PC-9 (cell line): Measurements from ENCODE around the gene C20orf144. TPM values are rescaled to one million over a fixed set of nuclear protein-coding genes. Genes with fewer than 3 reads are reported as not detected.

Experiments
- BruUV-seq: library from RNA; stranded (reverse); fragments of 400-500 nt; replicated peaks from 2 replicates; lab custom pipeline; 2021; lab: Mats Ljungman, UMichigan
- CTCF ChIA-PET: fragments of 300-600 bp; sonication (Branson Sonifier 250); formaldehyde crosslinking; loops from one replicate; lab custom pipeline; 2022; ENCODE audit warnings: antibody characterized with exemption; lab: Charles Lee
- POLR2A ChIA-PET: fragments of 300-600 bp; sonication (Branson Sonifier 250); formaldehyde crosslinking; loops from one replicate; lab custom pipeline; 2022; ENCODE audit warnings: antibody characterized with exemption; ENCODE audit not compliant: unreplicated experiment; lab: Charles Lee
- DNase-seq, 2 experiments: peaks; one replicate each; pipeline versions ENCODE4 v3.0.0 to v3.0.0-alpha.2; 2015 to 2022; ENCODE audit warnings: mixed read lengths in 1 of 2
- H2AFZ ChIP-seq: fragments of 200-600 bp; sonication (generic); 2 replicates; pipeline ENCODE4 v1.8.1; 2017; ENCODE audit warnings: antibody characterized with exemption
- H3F3A ChIP-seq: fragments of 200-600 bp; sonication (generic); 2 replicates; pipeline ENCODE4 v1.8.1; 2017; ENCODE audit warnings: antibody characterized with exemption, mild to moderate bottlenecking, low read depth; ENCODE audit not compliant: insufficient read depth
- H3K27ac ChIP-seq: fragments of 200-600 bp; sonication (generic); 2 replicates; pipeline ENCODE4 v1.6.1; 2016; ENCODE audit warnings: mixed run types
- H3K27me3 ChIP-seq: fragments of 200-600 bp; sonication (generic); 2 replicates; pipeline ENCODE4 v1.6.1; 2016; ENCODE audit warnings: low read depth, mixed run types; ENCODE audit not compliant: insufficient read depth
- H3K36me3 ChIP-seq: fragments of 200-600 bp; sonication (generic); 2 replicates; pipeline ENCODE4 v1.6.1; 2016; ENCODE audit warnings: low read depth, mixed run types
- H3K4me1 ChIP-seq: fragments of 200-600 bp; sonication (generic); replicated peaks from 2 replicates; pipeline ENCODE4 v1.6.1; 2016; ENCODE audit warnings: mixed run types; ENCODE audit not compliant: insufficient read depth
- H3K4me2 ChIP-seq: fragments of 200-600 bp; sonication (generic); 2 replicates; pipeline ENCODE4 v1.6.1; 2017; ENCODE audit warnings: mixed run types
- H3K4me3 ChIP-seq: fragments of 200-600 bp; sonication (generic); 2 replicates; pipeline ENCODE4 v1.6.1; 2016; ENCODE audit warnings: mixed run types
- H3K79me2 ChIP-seq: fragments of 200-600 bp; sonication (generic); 2 replicates; pipeline ENCODE4 v1.6.1; 2017; ENCODE audit warnings: low read depth, mixed run types
- H3K9me2 ChIP-seq: fragments of 200-600 bp; sonication (generic); 2 replicates; pipeline ENCODE4 v1.8.1; 2017; ENCODE audit warnings: mild to moderate bottlenecking; ENCODE audit not compliant: insufficient read depth
- H3K9me3 ChIP-seq: fragments of 200-600 bp; sonication (generic); 2 replicates; pipeline ENCODE4 v1.8.1; 2016; ENCODE audit warnings: low read depth; ENCODE audit not compliant: insufficient read depth
- H4K20me1 ChIP-seq: fragments of 200-600 bp; sonication (generic); 2 replicates; pipeline ENCODE4 v1.8.1; 2017; ENCODE audit not compliant: insufficient read depth
- EZH2 ChIP-seq: fragments of 200-600 bp; sonication (generic); IDR thresholded peaks from 2 replicates; pipeline ENCODE4 v1.8.0; 2017; ENCODE audit warnings: antibody characterized with exemption, low read depth
- intact Hi-C: fragments of 100-400 bp; cut with micrococcal nuclease; formaldehyde crosslinking; loops from one replicate; pipeline ENCODE4 v1.10.0; 2022; ENCODE audit not compliant: unreplicated experiment
- total RNA-seq: library from RNA; stranded (reverse); gene quantifications from 2 replicates; pipeline ENCODE4 v1.2.3, GENCODE V29; 2021
- TF ChIP-seq, protein P1 (sequence below): fragments of 200-600 bp; sonication (generic); conservative IDR thresholded peaks from 2 replicates; pipeline ENCODE4 v1.6.1; 2017; ENCODE audit warnings: mixed run types, antibody characterized with exemption, mild to moderate bottlenecking, moderate library complexity

C20orf144 gene
- total RNA-seq, 1 experiment from 2014 or later, result 0.20 TPM

DNA sequence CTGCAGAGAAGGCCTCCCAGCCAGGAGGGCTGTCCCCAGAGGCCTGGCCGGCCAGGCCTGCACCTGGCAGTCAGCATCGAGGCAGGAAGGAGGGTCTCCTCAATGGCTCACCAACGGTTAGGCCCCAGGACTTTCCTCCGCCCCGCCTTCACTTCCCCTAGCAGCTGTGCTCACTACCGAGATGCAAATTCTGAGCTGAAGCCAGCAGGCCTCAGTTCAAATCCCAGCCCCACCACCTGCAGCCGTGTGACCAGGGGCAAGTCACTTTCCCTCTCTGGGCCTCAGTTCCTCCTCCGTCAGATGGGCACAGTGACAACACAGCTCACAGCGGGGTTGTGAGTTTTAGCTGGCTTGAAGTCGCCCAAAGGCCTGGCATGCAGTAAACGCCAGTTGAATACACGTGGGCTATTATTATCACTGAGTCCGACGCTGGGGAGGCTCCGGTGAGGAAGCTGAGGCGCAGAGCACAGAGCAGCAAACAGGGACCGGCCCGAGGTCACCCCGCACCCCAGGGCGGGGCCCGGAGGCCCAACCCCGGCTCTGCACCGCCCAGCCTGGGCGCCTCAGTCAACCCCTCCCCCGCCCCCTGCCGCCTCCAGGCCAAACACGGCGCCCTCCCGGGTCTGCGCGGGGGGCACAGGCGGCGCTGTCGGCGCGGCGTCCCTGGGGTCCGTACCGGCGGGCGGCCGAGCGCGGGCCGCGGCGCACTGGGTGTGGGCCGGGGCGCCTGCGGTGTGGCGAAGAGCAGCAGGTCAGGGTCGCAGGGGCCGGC lies 23.4 kb downstream of the C20orf144 start:
- no peaks in the 10 kb centered on the region for H3K27me3 ChIP-seq
- H3K36me3 ChIP-seq, result no peaks in the 10 kb centered on the region
- H3K4me2 ChIP-seq, result peak overlapping the region; percentile 100
- CTCF ChIA-PET, result interaction anchor here (1.0 kb wide), 1 partner anchor 19 kb away, joined by 3 read pairs; the partner anchor contains the start of gene ACTL10
- no peaks in the 10 kb centered on the region for H3K9me2 ChIP-seq
- intact Hi-C loops, result loop anchor here (1.0 kb wide), 1 partner anchor 46 kb away; the partner anchor contains the start of gene ZNF341
- H3K79me2 ChIP-seq, result peaks cover 30% of the 10 kb centered on the region
- no peaks in the 10 kb centered on the region for H4K20me1 ChIP-seq
- H3K4me1 ChIP-seq, result peaks cover 32% of the 10 kb centered on the region
- H3F3A ChIP-seq, result peaks cover 16% of the 10 kb centered on the region; the same call in 1 of the 2 replicates
- H3K9me3 ChIP-seq, result no peaks in the 10 kb centered on the region
- no peak overlapping the region for H3K27ac ChIP-seq
- TF ChIP-seq EZH2, result no peak
- TF ChIP-seq, protein P1, sequence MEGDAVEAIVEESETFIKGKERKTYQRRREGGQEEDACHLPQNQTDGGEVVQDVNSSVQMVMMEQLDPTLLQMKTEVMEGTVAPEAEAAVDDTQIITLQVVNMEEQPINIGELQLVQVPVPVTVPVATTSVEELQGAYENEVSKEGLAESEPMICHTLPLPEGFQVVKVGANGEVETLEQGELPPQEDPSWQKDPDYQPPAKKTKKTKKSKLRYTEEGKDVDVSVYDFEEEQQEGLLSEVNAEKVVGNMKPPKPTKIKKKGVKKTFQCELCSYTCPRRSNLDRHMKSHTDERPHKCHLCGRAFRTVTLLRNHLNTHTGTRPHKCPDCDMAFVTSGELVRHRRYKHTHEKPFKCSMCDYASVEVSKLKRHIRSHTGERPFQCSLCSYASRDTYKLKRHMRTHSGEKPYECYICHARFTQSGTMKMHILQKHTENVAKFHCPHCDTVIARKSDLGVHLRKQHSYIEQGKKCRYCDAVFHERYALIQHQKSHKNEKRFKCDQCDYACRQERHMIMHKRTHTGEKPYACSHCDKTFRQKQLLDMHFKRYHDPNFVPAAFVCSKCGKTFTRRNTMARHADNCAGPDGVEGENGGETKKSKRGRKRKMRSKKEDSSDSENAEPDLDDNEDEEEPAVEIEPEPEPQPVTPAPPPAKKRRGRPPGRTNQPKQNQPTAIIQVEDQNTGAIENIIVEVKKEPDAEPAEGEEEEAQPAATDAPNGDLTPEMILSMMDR, result no peak
- peak overlapping the region; percentile 84; the same call in 1 of the 2 replicates for H2AFZ ChIP-seq
- H3K4me3 ChIP-seq, result peak overlapping the region; percentile 73
- BruUV-seq, result TSS peak; percentile 63
- DNase-seq, result peak; percentile 37 to 44
- POLR2A ChIA-PET, result interaction anchor here (0.7 kb wide), 1 partner anchor 312 kb away, joined by 6 read pairs; no protein-coding TSS in a partner anchor

DNA sequence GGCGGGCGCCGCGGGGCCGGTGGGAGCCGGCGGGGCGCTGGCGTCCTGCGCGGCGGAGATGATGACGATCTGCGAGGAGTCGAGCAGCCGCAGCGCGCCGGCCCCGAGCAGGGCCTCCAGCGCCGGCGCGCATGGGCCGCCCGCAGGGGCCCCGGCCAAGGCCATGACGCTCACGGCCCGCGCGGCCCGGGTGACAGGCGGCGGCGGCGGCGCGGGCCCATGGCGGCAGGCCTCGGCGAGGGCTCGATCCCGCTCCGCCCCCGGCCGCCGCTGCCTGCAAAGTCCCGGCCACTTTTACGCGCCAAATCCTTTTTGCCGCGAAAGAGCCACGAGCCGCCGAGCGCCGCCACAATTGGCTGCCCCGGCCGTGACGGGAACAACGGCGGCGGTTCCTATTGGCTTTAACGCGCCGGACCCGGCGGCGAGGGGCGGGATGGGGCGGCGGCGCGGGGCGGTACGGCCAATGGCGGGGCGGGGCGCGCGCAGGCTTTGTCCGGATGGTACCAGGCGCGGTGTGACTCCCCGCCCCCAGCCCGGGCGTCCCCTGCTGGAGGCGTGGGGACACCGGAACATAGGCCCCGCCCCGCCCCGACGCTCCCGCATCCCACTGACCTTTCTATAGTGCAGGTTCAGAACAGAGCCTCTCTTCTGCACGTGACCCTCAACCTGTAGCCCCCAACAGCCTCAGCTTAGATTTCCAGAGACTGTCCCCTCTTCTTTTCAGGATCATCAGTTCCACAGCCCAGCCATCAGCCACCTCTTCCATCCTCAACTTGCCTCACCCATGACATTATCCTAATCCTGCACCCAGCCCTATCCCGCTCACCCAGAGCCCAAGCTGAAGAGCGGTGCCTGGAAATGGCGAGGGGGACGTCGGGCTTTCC lies 24.2 kb downstream of the C20orf144 start, which contains the start of gene E2F1:
Gene E2F1 (minus strand): TSS at position 286 of the 884 bp plus-strand sequence. CDS start 121 bp downstream, at position 165.
- intact Hi-C loops, result loop anchor here (1.0 kb wide), 1 partner anchor 45 kb away; the partner anchor contains the start of gene ZNF341
- Histone ChIP-seq H3K79me2 (peaks cover 30% of the 10 kb centered on the region), H3K27me3 (no peaks in the 10 kb centered on the region), H2AFZ (peak within 1 kb of the TSS; percentile 84), H3K9me2 (no peaks in the 10 kb centered on the region), H3K4me3 (peak within 1 kb of the TSS; percentile 73), H3F3A (peaks cover 16% of the 10 kb centered on the region; the same call in 1 of the 2 replicates), H3K27ac (no peak within 1 kb of the TSS), H3K36me3 (no peaks in the 10 kb centered on the region), H4K20me1 (no peaks in the 10 kb centered on the region), H3K4me1 (peaks cover 33% of the 10 kb centered on the region), H3K9me3 (no peaks in the 10 kb centered on the region), H3K4me2 (peak within 1 kb of the TSS; percentile 100)
- BruUV-seq, result no TSS peak
- POLR2A ChIA-PET, result no interaction called here
- peak; percentile 82 to 99 for DNase-seq
- TF ChIP-seq, protein P1, result 0 out of 2 replicates have a peak, but pooled peaks have one; percentile 25
- TF ChIP-seq EZH2, result no peak
- CTCF ChIA-PET, result no interaction called here

DNA sequence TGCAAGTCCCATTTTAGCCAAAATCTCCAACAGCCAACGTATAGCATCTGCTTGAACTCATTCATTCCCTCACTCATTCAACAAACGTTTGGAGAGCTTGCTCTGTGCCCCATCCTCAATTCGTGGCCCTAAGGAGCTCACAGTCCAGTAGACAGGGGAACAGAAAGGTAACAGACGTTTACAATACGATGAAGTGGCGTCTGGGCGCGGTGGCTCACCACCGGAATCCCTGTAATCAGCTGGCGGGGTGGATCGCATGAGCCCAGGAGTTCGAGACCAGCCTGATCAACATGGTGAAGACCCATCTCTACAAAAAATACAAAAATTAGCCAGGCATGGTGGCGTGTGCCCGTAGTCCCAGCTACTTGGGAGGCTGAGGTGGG lies 24.8 kb downstream of the C20orf144 start:
- Histone ChIP-seq H3K36me3 (no peaks in the 10 kb centered on the region), H3K4me1 (peaks cover 33% of the 10 kb centered on the region), H3F3A (peaks cover 16% of the 10 kb centered on the region; the same call in 1 of the 2 replicates), H3K9me3 (no peaks in the 10 kb centered on the region), H3K27me3 (no peaks in the 10 kb centered on the region), H4K20me1 (no peaks in the 10 kb centered on the region), H2AFZ (peak overlapping the region; percentile 67), H3K79me2 (peaks cover 30% of the 10 kb centered on the region), H3K4me3 (peak overlapping the region; percentile 41; the same call in 1 of the 2 replicates), H3K9me2 (no peaks in the 10 kb centered on the region), H3K27ac (no peak overlapping the region), H3K4me2 (peak overlapping the region; percentile 68)
- intact Hi-C loops, result loop anchor here (1.0 kb wide), 1 partner anchor 44 kb away; the partner anchor contains the start of gene ZNF341
- CTCF ChIA-PET, result no interaction called here
- DNase-seq, result no peak
- POLR2A ChIA-PET, result interaction anchor here (0.5 kb wide), 1 partner anchor 704 kb away, joined by 3 read pairs; no protein-coding TSS in a partner anchor
- TF ChIP-seq, protein P1, result no peak
- no peak for TF ChIP-seq EZH2
- BruUV-seq, result no TSS peak
